NK-92 (cell line): ENCODE results near the gene UBXN7.
"Not testable (repeated sequence)": the region's sequence is repeated elsewhere in the genome, so short reads cannot be mapped to it uniquely, and the experiment has no call there.

ENCODE experiments used
- DNase-seq: peaks from one replicate; lab custom pipeline; 2025; ENCODE audit not compliant: unreplicated experiment; lab: John Stamatoyannopoulos, UW

Gene UBXN7

DNA sequence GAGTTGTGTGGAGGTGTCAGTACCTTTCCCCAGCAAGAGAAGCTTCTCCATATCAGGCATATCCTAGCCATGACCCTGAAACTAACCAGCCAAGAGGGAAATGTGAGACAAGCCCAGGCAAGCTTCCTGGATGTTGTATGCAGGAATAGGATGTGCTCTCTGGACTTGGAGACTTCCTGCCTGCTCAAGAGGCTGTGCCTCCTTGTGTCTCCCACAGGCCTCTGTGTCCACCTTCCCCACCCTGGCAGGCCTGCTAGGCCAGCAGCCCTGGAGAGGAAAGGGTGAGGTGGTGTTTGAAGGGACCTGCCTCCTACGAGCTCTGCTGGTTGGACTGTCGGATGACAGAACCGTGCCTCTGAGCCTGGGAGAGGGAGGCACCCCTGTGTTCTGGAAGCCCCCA, 112.1 kb downstream of the UBXN7 start:
- no peak for DNase-seq

DNA sequence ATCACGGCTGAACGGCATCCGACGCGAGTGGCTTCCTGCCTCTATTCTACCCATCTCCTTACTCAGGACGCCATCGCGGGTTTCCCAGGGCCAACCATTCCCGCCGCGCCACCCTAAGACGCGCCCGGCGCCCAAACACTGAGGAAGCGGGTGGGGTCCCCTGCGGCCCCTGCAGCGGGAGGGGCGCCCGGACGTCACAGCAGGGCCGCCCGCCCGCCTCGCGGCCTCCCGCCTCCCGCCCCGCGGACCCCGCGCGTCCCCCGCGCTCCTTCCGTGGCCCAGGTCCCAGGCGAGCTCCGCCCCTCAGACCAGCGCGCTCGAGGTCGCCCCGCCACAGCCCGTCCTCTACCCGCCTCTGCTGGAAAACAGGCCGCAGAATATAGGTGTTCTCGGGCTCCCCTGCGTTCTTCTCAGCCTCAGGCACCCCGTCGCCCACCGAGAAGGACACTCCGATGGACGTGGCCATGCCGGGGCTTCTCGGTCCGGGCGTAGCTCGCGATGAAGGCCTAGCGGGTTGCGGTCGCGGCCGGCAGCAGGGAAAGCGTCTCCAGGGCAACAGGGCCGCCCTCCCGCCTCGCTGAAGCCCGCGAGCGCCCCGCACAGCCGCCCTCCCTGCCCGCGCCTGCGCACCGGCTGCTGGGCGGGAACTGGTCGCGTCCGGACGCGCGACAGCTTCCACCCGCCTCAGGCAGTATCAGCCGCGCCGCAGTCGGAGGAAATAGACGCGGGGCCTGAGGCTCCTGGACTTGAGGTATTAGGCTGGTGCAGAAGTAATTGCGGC, 114.3 kb downstream of the UBXN7 start, which contains the start of gene DYNLT2B:
Gene DYNLT2B, minus strand, starts transcription at position 554 of the 781 bp plus-strand sequence. Its CDS starts 88 bp downstream, at position 466.
- peak; percentile 19 for DNase-seq

DNA sequence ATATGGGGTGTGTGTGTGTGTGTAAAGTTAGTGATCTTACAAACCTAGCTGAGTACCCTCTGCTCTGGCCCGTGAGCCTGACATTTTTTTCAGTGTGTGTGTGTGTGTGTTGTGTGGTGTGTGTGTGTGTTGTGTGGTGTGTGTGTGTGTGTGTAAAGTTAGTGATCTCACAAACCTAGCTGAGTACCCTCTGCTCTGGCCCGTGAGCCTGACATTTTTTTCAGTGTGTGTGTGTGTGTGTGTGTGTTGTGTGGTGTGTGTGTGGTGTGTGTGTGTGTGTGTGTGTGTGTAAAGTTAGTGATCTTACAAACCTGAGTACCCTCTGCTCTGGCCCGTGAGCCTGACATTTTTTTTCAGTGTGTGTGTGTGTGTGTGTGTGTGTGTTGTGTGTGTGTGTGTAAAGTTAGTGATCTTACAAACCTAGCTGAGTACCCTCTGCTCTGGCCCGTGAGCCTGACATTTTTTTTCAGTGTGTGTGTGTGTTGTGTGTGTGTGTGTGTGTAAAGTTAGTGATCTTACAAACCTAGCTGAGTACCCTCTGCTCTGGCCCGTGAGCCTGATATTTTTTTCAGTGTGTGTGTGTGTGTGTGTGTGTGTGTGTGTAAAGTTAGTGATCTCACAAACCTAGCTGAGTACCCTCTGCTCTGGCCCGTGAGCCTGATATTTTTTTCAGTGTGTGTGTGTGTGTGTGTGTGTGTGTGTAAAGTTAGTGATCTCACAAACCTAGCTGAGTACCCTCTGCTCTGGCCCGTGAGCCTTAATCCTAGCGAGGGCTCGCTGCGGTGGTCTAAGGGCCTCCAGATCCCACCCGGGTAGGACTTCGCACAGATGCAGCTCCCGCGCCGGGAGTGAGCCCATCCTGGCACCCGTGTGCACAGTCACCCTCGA, 115.2 kb downstream of the UBXN7 start:
- DNase-seq: not testable (repeated sequence)

DNA sequence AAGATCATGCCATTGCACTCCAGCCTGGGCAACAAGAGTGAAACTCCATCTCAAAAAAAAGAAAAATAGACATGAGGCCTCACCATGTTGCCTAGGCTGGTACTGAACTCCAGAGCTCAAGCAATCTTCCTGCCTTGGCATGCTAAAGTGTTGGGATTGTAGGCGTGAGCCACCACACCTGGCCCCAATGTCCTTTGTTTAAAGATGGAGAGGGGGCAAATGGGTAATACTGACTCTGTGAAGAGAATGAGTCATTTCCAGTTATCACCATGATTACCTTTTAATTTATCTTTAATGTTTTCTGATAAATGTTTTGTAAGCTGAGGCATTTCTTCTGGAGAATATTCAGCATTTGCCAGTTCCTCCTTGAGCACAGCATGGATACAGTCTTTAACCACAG, 116.4 kb downstream of the UBXN7 start:
- DNase-seq: no peak

- DNase-seq: no peak
Observed at GRCh38 chr3:196314597-196314996, 117.6 kb downstream of the UBXN7 start.

GRCh38 chr3:196314086-196314485, 118.1 kb downstream of the UBXN7 start:
- not testable (repeated sequence) for DNase-seq

DNA sequence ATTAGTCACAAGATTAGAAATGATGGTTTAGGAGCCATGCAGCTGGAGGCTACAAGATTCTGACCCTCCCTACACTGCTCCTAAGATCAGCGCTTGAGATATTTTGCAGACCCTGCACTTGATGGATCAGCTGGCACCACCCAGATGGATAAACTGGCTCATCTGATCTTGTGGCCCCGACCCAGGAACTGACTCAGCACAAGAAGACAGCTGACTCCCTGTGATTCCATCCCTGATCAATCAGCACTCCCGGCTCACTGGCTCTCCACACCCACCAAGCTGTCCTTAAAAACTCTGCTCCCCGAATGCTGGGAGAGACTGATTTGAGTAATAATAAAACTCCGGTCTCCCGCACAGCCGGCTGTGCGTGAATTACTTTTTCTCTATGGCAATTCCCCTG, 129.3 kb downstream of the UBXN7 start:
- DNase-seq: not testable (repeated sequence)

GRCh38 chr3:196302551-196302950, 129.7 kb downstream of the UBXN7 start:
- DNase-seq: not testable (repeated sequence)

DNA sequence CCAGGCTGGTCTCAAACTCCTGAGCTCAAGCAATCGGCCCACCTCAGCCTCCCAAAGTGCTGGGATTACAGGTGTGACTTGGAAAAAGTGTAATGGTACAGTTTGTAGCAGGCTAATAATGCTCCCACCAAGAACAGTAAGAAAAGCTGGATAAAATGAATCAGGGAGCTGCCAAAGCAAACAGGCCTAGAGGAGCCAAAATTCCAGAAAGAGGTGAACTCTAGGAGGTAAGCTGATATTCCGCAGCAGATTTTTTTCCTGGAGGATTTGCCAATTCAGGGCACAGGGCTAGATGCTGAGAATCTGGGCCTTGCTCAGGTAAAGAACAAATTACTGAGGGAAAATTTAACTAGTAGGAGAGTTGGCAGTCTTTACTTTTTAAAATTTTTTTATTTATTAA, 133.7 kb downstream of the UBXN7 start:
- no peak for DNase-seq
